GM19397 (cell line): ENCODE results near the gene UBE2D1.

ENCODE experiments used
- ATAC-seq: cut with Tn5 transposase; IDR thresholded peaks from one replicate; pipeline ENCODE4 v1.9.1; 2021; ENCODE audit warnings: mild to moderate bottlenecking, moderate library complexity; ENCODE audit not compliant: unreplicated experiment

UBE2D1 gene

GRCh38 chr10:58334817-58335305, at the start of gene UBE2D1:
TSS of gene UBE2D1 (plus strand) at chr10:58335006. CDS start at chr10:58335202, 196 bp downstream.
- peak; percentile 98 for ATAC-seq

- ATAC-seq, result peak; percentile 76
Measured at GRCh38 chr10:58291538-58292174, 43.1 kb upstream of the UBE2D1 start.

GRCh38 chr10:58293989-58294388, 40.8 kb upstream of the UBE2D1 start:
- no peak for ATAC-seq

GRCh38 chr10:58299580-58299979, 35.2 kb upstream of the UBE2D1 start:
- ATAC-seq, result peak; percentile 88

- no peak for ATAC-seq
Measured at GRCh38 chr10:58300676-58301075, 34.1 kb upstream of the UBE2D1 start.

- ATAC-seq, result no peak
Measured at GRCh38 chr10:58302254-58302653, 32.6 kb upstream of the UBE2D1 start.

GRCh38 chr10:58304099-58304633, 30.6 kb upstream of the UBE2D1 start:
- no peak for ATAC-seq

GRCh38 chr10:58305821-58306220, 29.0 kb upstream of the UBE2D1 start:
- no peak for ATAC-seq

GRCh38 chr10:58307676-58308075, 27.1 kb upstream of the UBE2D1 start:
- ATAC-seq, result no peak

- no peak for ATAC-seq
Measured at GRCh38 chr10:58311026-58311425, 23.8 kb upstream of the UBE2D1 start.

GRCh38 chr10:58316874-58317273, 17.9 kb upstream of the UBE2D1 start:
- no peak for ATAC-seq

- ATAC-seq, result no peak
Measured at GRCh38 chr10:58318346-58318745, 16.5 kb upstream of the UBE2D1 start.

GRCh38 chr10:58319599-58319998, 15.2 kb upstream of the UBE2D1 start:
- no peak for ATAC-seq

GRCh38 chr10:58320351-58321049, 14.3 kb upstream of the UBE2D1 start:
- no peak for ATAC-seq

GRCh38 chr10:58322072-58322834, 12.6 kb upstream of the UBE2D1 start:
- peak; percentile 83 for ATAC-seq

- ATAC-seq, result no peak
Measured at GRCh38 chr10:58322835-58323209, 12.0 kb upstream of the UBE2D1 start.

GRCh38 chr10:58326967-58327381, 7.8 kb upstream of the UBE2D1 start:
- ATAC-seq, result no peak

- ATAC-seq, result no peak
Measured at GRCh38 chr10:58328233-58328632, 6.6 kb upstream of the UBE2D1 start.

- no peak for ATAC-seq
Measured at GRCh38 chr10:58330431-58330830, 4.4 kb upstream of the UBE2D1 start.

GRCh38 chr10:58331646-58332045, 3.2 kb upstream of the UBE2D1 start:
- ATAC-seq, result no peak

GRCh38 chr10:58335306-58336005, 650 bp downstream of the UBE2D1 start:
- ATAC-seq, result peak; percentile 54
